ENCODE measurements around the gene CGB1. TPM values are rescaled to one million over a fixed set of nuclear protein-coding genes. Genes with fewer than 3 reads are reported as not detected.
"Not testable (repeated sequence)": the region's sequence is repeated elsewhere in the genome, so short reads cannot be mapped to it uniquely, and the experiment has no call there.

The CGB1 gene
- total and polyA plus RNA-seq, 3 experiments from 2014 or later: not detected

GRCh38 chr19:49056902-49057596 is 20.4 kb upstream of the CGB1 start:
- Histone ChIP-seq H3K4me3 (ENCODE audit: low read length) (peak overlapping the region; percentile 66), H3K27me3 (ENCODE audit: insufficient read depth, low read length, poor library complexity, severe bottlenecking) (peaks cover 22% of the 10 kb centered on the region), H3K4me1 (ENCODE audit: insufficient read depth, low read length) (peaks cover 17% of the 10 kb centered on the region)
- DNase-seq; H3K36me3 ChIP-seq (ENCODE audit: insufficient read depth, low read length); H3K27ac ChIP-seq (ENCODE audit: low read depth, low read length); H3K9me3 Mint-ChIP-seq; POLR2A ChIA-PET; H3K9me3 ChIP-seq (ENCODE audit: low read length); H3K36me3 Mint-ChIP-seq: not testable (repeated sequence)
- CTCF ChIA-PET: interaction anchor here (0.8 to 1.2 kb wide), 2 partner anchors 63 to 89 kb away, joined by 4 to 6 read pairs; partner anchors contain the start of genes GYS1 and RUVBL2
- H3K4me3 Mint-ChIP-seq: peak overlapping the region; percentile 60 to 94 (median 88)
- peaks cover 14 to 28% (median 16%) of the 10 kb centered on the region in 3 donors for H3K4me1 Mint-ChIP-seq
- peaks cover 38 to 48% of the 10 kb centered on the region in 2 donors for H3K27me3 Mint-ChIP-seq
- peak overlapping the region in 4 of 8 donors; percentile 63 to 86 (median 78) for H3K27ac Mint-ChIP-seq

GRCh38 chr19:49056101-49056901 is 19.6 kb upstream of the CGB1 start:
- Mint-ChIP-seq H3K4me1 (peaks cover 14 to 28% (median 16%) of the 10 kb centered on the region in 3 donors), H3K4me3 (peak overlapping the region; percentile 60 to 94 (median 88)), H3K27me3 (peaks cover 36 to 43% of the 10 kb centered on the region in 2 donors), H3K36me3 (no peaks in the 10 kb centered on the region), H3K9me3 (peaks cover 0 to 2% (median 0%) of the 10 kb centered on the region in 5 donors), H3K27ac (peak overlapping the region in 2 of 8 donors; percentile 70 to 74)
- Histone ChIP-seq H3K4me3 (ENCODE audit: low read length) (peak overlapping the region; percentile 66), H3K36me3 (ENCODE audit: insufficient read depth, low read length) (no peaks in the 10 kb centered on the region), H3K9me3 (ENCODE audit: low read length) (no peaks in the 10 kb centered on the region), H3K27ac (ENCODE audit: low read depth, low read length) (no peak overlapping the region), H3K4me1 (ENCODE audit: insufficient read depth, low read length) (peaks cover 17% of the 10 kb centered on the region), H3K27me3 (ENCODE audit: insufficient read depth, low read length, poor library complexity, severe bottlenecking) (peaks cover 22% of the 10 kb centered on the region)
- CTCF ChIA-PET: interaction anchor here (0.6 to 1.2 kb wide), 5 partner anchors 42 to 189 kb away, joined by 3 to 6 read pairs (median 3); partner anchors contain the start of genes GYS1 and RUVBL2
- POLR2A ChIA-PET: no interaction called here
- peak; percentile 41 to 70 (median 45) for DNase-seq

GRCh38 chr19:49050376-49051033 is 13.8 kb upstream of the CGB1 start:
- H3K36me3 ChIP-seq (ENCODE audit: insufficient read depth, low read length); H3K27me3 Mint-ChIP-seq; CTCF ChIA-PET; H3K9me3 Mint-ChIP-seq; H3K9me3 ChIP-seq (ENCODE audit: low read length); H3K27ac Mint-ChIP-seq; H3K4me3 ChIP-seq (ENCODE audit: low read length); H3K4me1 ChIP-seq (ENCODE audit: insufficient read depth, low read length); DNase-seq; H3K36me3 Mint-ChIP-seq; POLR2A ChIA-PET; H3K27ac ChIP-seq (ENCODE audit: low read depth, low read length); H3K27me3 ChIP-seq (ENCODE audit: insufficient read depth, low read length, poor library complexity, severe bottlenecking); H3K4me1 Mint-ChIP-seq; H3K4me3 Mint-ChIP-seq: not testable (repeated sequence)

- H3K9me3 ChIP-seq (ENCODE audit: low read length); H3K4me1 Mint-ChIP-seq; H3K36me3 ChIP-seq (ENCODE audit: insufficient read depth, low read length); DNase-seq; H3K27me3 Mint-ChIP-seq; POLR2A ChIA-PET; H3K4me1 ChIP-seq (ENCODE audit: insufficient read depth, low read length); H3K27ac ChIP-seq (ENCODE audit: low read depth, low read length); H3K9me3 Mint-ChIP-seq; H3K27ac Mint-ChIP-seq; H3K27me3 ChIP-seq (ENCODE audit: insufficient read depth, low read length, poor library complexity, severe bottlenecking); CTCF ChIA-PET; H3K4me3 ChIP-seq (ENCODE audit: low read length); H3K36me3 Mint-ChIP-seq; H3K4me3 Mint-ChIP-seq: not testable (repeated sequence)
These were observed 13.1 kb upstream of the CGB1 start for GRCh38 chr19:49049834-49050233.

- H3K4me3 Mint-ChIP-seq; H3K4me1 Mint-ChIP-seq; H3K27me3 ChIP-seq (ENCODE audit: insufficient read depth, low read length, poor library complexity, severe bottlenecking); H3K36me3 ChIP-seq (ENCODE audit: insufficient read depth, low read length); CTCF ChIA-PET; H3K9me3 Mint-ChIP-seq; POLR2A ChIA-PET; H3K4me1 ChIP-seq (ENCODE audit: insufficient read depth, low read length); H3K4me3 ChIP-seq (ENCODE audit: low read length); H3K27ac ChIP-seq (ENCODE audit: low read depth, low read length); H3K27ac Mint-ChIP-seq; H3K36me3 Mint-ChIP-seq; DNase-seq; H3K27me3 Mint-ChIP-seq; H3K9me3 ChIP-seq (ENCODE audit: low read length): not testable (repeated sequence)
These were observed 12.3 kb upstream of the CGB1 start, which contains the start of gene CGB8 for GRCh38 chr19:49049011-49049410. CGB8 (minus strand) TSS chr19:49049111; CDS start chr19:49048739, 372 bp downstream.

GRCh38 chr19:49043548-49043947 is 6.9 kb upstream of the CGB1 start, which contains the start of gene CGB5:
CGB5 (plus strand) TSS chr19:49043848; CDS start chr19:49044210, 362 bp downstream.
- H3K27ac ChIP-seq (ENCODE audit: low read depth, low read length); H3K27me3 ChIP-seq (ENCODE audit: insufficient read depth, low read length, poor library complexity, severe bottlenecking); H3K4me3 ChIP-seq (ENCODE audit: low read length); H3K9me3 ChIP-seq (ENCODE audit: low read length); H3K4me3 Mint-ChIP-seq; H3K27ac Mint-ChIP-seq; DNase-seq; H3K4me1 ChIP-seq (ENCODE audit: insufficient read depth, low read length); H3K36me3 ChIP-seq (ENCODE audit: insufficient read depth, low read length); H3K4me1 Mint-ChIP-seq; CTCF ChIA-PET; H3K9me3 Mint-ChIP-seq; POLR2A ChIA-PET; H3K36me3 Mint-ChIP-seq; H3K27me3 Mint-ChIP-seq: not testable (repeated sequence)

- DNase-seq: not testable (repeated sequence)
These were observed 6.0 kb upstream of the CGB1 start for GRCh38 chr19:49042666-49043065.

GRCh38 chr19:49042177-49042576 is 5.5 kb upstream of the CGB1 start:
- Mint-ChIP-seq H3K9me3 (no peaks in the 10 kb centered on the region), H3K4me3 (no peak overlapping the region), H3K36me3 (no peaks in the 10 kb centered on the region), H3K4me1 (no peaks in the 10 kb centered on the region), H3K27ac (peak overlapping the region in 1 of 8 donors; percentile 92), H3K27me3 (peaks cover 0 to 3% of the 10 kb centered on the region in 2 donors)
- Histone ChIP-seq H3K27me3 (ENCODE audit: insufficient read depth, low read length, poor library complexity, severe bottlenecking) (no peaks in the 10 kb centered on the region), H3K4me3 (ENCODE audit: low read length) (no peak overlapping the region), H3K4me1 (ENCODE audit: insufficient read depth, low read length) (no peaks in the 10 kb centered on the region), H3K27ac (ENCODE audit: low read depth, low read length) (no peak overlapping the region), H3K36me3 (ENCODE audit: insufficient read depth, low read length) (no peaks in the 10 kb centered on the region), H3K9me3 (ENCODE audit: low read length) (no peaks in the 10 kb centered on the region)
- no peak for DNase-seq
- ChIA-PET CTCF (no interaction called here), POLR2A (no interaction called here)

More at GRCh38 chr19:49042666-49043065, 6.0 kb upstream of the CGB1 start:
- H3K9me3 Mint-ChIP-seq; H3K4me3 Mint-ChIP-seq; H3K36me3 ChIP-seq (ENCODE audit: insufficient read depth, low read length); H3K27ac ChIP-seq (ENCODE audit: low read depth, low read length); H3K27ac Mint-ChIP-seq; CTCF ChIA-PET; H3K4me1 ChIP-seq (ENCODE audit: insufficient read depth, low read length); H3K9me3 ChIP-seq (ENCODE audit: low read length); POLR2A ChIA-PET; H3K4me3 ChIP-seq (ENCODE audit: low read length); H3K4me1 Mint-ChIP-seq; H3K36me3 Mint-ChIP-seq; H3K27me3 Mint-ChIP-seq; H3K27me3 ChIP-seq (ENCODE audit: insufficient read depth, low read length, poor library complexity, severe bottlenecking): not testable (repeated sequence)
